ENCODE data around the gene ASB6. TPM values are rescaled to one million over a fixed set of nuclear protein-coding genes. Genes with fewer than 3 reads are reported as not detected.

ASB6 gene
- total RNA-seq, 1 donor from 2014 or later = 16.7 TPM

DNA sequence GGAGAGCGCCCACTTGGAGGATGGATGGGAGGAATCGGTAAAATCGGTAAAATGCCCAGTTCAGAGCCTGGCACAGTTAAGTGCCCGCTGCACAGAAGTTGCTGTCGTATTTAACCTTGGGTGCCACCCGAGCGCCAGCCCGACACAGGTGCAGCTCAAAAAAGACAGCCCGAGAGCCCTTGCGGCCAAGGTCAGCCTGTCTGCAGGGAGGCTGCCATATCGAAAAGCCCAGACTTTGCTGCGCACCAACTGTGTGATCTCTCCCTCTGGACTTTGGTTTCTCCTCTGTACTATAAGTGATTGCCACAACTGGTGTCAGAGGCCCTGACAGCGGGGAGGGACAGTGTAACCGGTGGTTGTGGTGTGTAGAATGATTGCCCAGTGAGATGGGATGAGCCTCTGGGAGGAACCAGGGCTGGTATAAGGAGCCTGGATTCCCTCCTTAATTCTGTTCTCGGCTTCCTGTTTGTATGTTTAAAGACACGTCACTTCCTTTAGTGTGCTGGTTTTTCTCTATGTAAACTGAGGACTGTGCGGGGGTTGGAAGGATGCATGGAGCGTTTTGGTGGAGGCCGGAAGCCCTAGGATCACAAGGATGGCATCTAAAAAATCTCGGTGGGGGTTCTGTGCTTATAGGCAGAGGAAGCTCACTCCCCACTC lies 15.2 kb downstream of the ASB6 start:
- TF ChIP-seq, protein P1, sequence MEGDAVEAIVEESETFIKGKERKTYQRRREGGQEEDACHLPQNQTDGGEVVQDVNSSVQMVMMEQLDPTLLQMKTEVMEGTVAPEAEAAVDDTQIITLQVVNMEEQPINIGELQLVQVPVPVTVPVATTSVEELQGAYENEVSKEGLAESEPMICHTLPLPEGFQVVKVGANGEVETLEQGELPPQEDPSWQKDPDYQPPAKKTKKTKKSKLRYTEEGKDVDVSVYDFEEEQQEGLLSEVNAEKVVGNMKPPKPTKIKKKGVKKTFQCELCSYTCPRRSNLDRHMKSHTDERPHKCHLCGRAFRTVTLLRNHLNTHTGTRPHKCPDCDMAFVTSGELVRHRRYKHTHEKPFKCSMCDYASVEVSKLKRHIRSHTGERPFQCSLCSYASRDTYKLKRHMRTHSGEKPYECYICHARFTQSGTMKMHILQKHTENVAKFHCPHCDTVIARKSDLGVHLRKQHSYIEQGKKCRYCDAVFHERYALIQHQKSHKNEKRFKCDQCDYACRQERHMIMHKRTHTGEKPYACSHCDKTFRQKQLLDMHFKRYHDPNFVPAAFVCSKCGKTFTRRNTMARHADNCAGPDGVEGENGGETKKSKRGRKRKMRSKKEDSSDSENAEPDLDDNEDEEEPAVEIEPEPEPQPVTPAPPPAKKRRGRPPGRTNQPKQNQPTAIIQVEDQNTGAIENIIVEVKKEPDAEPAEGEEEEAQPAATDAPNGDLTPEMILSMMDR (IDR thresholded peaks at IDR 0.05) = no peak
- DNase-seq = no peak

DNA sequence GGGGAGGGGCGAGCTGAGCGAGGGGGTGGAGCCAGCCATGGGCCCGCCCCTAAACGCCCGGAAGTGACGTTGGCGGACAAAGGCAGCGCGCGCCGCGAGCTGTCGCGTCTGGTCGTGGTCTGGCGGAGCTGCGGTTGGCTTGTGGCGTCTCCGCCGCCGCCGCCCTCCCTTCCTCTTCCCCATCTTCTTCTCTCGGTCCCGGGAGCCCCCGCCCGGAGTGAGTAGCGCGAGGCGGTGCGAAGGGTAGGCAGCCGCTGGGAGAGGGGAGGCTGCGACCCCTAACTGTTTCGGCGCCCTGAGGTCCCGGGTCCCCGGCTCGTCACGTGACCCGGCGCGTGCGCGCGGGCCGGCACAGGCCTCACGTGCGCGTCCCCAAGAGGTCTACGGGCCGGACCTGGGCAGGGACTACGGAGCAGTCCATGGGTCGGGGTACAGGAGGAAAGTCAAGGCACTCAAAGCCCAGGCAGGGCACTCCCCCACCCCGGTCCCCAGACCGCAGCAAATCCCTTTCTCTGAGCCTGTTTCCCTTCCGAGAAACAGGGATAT lies 15.8 kb downstream of the ASB6 start, which contains the start of gene NTMT1:
NTMT1 (plus strand) TSS at position 85 of the 546 bp plus-strand sequence. CDS start 6,541 bp downstream, outside the sequence.
- ATAC-seq (peak; percentile 96), DNase-seq (peak; percentile 94)
- Histone ChIP-seq H3K4me3 (peak within 1 kb of the TSS; percentile 93), H3K27ac (peak within 1 kb of the TSS; percentile 96), H3K36me3 (no peaks in the 10 kb centered on the region), H3K9me3 (no peaks in the 10 kb centered on the region), H3K4me1 (peaks cover 46% of the 10 kb centered on the region), H3K27me3 (no peaks in the 10 kb centered on the region)
- intact Hi-C loops (cut with DNase I) = no loop called here
- TF ChIP-seq, protein P1 (IDR thresholded peaks at IDR 0.05) = no peak

More for the DNA sequence above, 15.2 kb downstream of the ASB6 start:
- H3K9me3 ChIP-seq = no peaks in the 10 kb centered on the region
- H3K4me3 ChIP-seq = peak overlapping the region; percentile 93
- H3K27me3 ChIP-seq = no peaks in the 10 kb centered on the region
- no peaks in the 10 kb centered on the region for H3K36me3 ChIP-seq
- intact Hi-C loops (cut with DNase I) = no loop called here
- ATAC-seq = peak; percentile 3
- peaks cover 46% of the 10 kb centered on the region for H3K4me1 ChIP-seq
- H3K27ac ChIP-seq = peak overlapping the region; percentile 96

DNA sequence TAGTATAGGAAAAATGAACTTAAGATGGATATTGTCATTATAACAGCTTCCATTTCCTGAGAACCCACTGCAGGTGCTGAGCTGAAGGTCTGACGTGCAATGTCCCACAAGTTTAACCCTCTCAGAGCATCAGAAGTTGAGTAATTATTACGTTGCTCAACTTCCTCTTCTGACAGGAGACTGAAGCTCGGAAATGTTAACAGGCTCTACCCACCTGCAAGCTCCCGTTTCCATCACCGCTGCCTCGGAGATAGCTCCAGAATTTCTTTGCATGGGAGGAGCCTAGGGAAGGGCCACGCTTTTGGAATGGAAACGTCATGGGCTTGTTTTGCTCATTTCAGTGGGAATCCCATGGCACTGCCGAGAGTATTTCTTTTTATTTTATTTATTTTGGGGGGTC lies 17.0 kb downstream of the ASB6 start:
- TF ChIP-seq, protein P1 (IDR thresholded peaks at IDR 0.05) = no peak
- peaks cover 50% of the 10 kb centered on the region for H3K4me1 ChIP-seq
- peaks cover 4% of the 10 kb centered on the region for H3K27me3 ChIP-seq
- peak; percentile 1 for ATAC-seq
- no peak for DNase-seq
- no peaks in the 10 kb centered on the region for H3K36me3 ChIP-seq
- no peaks in the 10 kb centered on the region for H3K9me3 ChIP-seq
- no peak overlapping the region for H3K27ac ChIP-seq
- H3K4me3 ChIP-seq = peak overlapping the region; percentile 93
- intact Hi-C loops (cut with DNase I) = no loop called here

DNA sequence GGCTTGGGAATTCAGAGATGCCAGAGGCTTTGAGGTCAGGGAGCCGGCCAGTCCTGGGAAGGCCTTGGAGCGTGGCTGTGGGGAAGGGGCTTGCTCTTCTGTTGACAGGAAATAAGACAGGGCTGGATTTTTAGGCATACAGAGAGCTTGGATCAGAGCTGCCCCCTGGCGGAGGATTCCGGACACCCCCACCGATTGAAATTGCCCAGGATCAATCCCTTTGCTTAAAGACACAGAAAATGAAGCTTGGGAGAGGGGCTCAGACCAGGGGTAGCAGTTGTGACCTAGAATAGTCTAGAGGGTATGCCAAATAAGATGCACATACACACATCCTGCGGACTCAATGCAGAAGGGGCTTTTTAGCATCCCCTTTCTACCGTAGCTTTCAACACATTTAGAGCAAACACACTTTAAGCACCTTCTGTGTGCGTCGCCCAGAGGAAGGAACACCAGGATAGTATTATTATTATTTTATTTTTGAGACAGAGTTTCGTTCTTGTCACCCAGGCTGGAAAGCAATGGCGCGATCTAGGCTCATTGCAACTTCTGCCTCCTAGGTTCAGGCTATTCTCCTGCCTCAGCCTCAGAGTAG lies 17.7 kb downstream of the ASB6 start:
- Histone ChIP-seq H3K27ac (no peak overlapping the region), H3K4me1 (peaks cover 43% of the 10 kb centered on the region), H3K27me3 (peaks cover 11% of the 10 kb centered on the region), H3K36me3 (no peaks in the 10 kb centered on the region), H3K4me3 (no peak overlapping the region), H3K9me3 (no peaks in the 10 kb centered on the region)
- intact Hi-C loops (cut with DNase I) = no loop called here
- TF ChIP-seq, protein P1 (IDR thresholded peaks at IDR 0.05) = peak; percentile 76
- no peak for ATAC-seq
- DNase-seq = peak; percentile 83

DNA sequence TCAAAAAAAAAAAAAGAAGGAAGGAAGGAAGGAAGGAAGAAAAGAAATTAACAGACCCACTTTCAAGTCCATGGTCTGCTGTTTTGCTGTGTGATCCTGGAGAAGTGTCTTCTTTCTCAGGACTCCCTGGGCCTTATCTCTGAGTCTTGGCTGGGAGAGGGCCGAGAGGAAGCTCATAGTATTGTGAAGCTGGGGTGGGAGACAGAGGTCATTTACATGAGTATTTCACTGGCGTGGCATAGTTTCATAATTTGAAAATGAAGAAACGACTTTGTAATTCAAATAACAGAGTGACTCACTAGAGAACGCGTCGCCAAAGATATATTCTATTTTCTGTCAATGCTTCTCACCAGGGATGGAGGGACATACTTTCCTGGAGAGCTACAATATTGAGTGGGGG lies 18.6 kb downstream of the ASB6 start:
- Histone ChIP-seq H3K4me1 (peaks cover 36% of the 10 kb centered on the region), H3K27ac (no peak overlapping the region), H3K9me3 (no peaks in the 10 kb centered on the region), H3K36me3 (no peaks in the 10 kb centered on the region), H3K27me3 (peaks cover 11% of the 10 kb centered on the region), H3K4me3 (no peak overlapping the region)
- DNase-seq (no peak), ATAC-seq (no peak)
- intact Hi-C loops (cut with DNase I) = no loop called here
- TF ChIP-seq, protein P1 (IDR thresholded peaks at IDR 0.05) = no peak
